KBM-7 (cell line): ENCODE results near the gene CS.
A peak's percentile ranks its signal among the peaks of the same experiment; 100 is the strongest.

Experiments used
- DNase-seq: peaks from one replicate; pipeline ENCODE4 v3.0.0-alpha.2; 2015
- in situ Hi-C: fragments of 300-500 bp; cut with MboI; formaldehyde crosslinking; loops from 2 replicates; pipeline ENCODE4 v1.14.3; 2020; ENCODE audit warnings: low sequenced_read_pairs, low pct_unique_long_range_greater_than_20kb, mixed read lengths

CS gene

GRCh38 chr12:56257491-56258067, 42.6 kb downstream of the CS start:
- in situ Hi-C loops = no loop called here

GRCh38 chr12:56257071-56257470, 43.1 kb downstream of the CS start:
- no peak for DNase-seq
- in situ Hi-C loops = no loop called here

More at GRCh38 chr12:56257491-56258067, 42.6 kb downstream of the CS start:
- DNase-seq = peak; percentile 30

- in situ Hi-C loops = no loop called here
- no peak for DNase-seq
Observed at GRCh38 chr12:56256326-56256960, 43.7 kb downstream of the CS start.

- in situ Hi-C loops = no loop called here
- DNase-seq = no peak
Observed at GRCh38 chr12:56255671-56256070, 44.5 kb downstream of the CS start.

- in situ Hi-C loops = no loop called here
- DNase-seq = no peak
Observed at GRCh38 chr12:56253091-56253490, 47.0 kb downstream of the CS start.

- no peak for DNase-seq
- in situ Hi-C loops = no loop called here
Observed at GRCh38 chr12:56252649-56253048, 47.5 kb downstream of the CS start.

- no peak for DNase-seq
- in situ Hi-C loops = no loop called here
Observed at GRCh38 chr12:56248711-56249110, 51.4 kb downstream of the CS start.

GRCh38 chr12:56247923-56248322, 52.2 kb downstream of the CS start:
- in situ Hi-C loops = no loop called here
- no peak for DNase-seq

GRCh38 chr12:56244494-56244893, 55.6 kb downstream of the CS start:
- in situ Hi-C loops = no loop called here

GRCh38 chr12:56243731-56244181, 56.4 kb downstream of the CS start:
- in situ Hi-C loops = no loop called here

More at GRCh38 chr12:56244494-56244893, 55.6 kb downstream of the CS start:
- DNase-seq = no peak

GRCh38 chr12:56242986-56243385, 57.1 kb downstream of the CS start:
- no peak for DNase-seq
- in situ Hi-C loops = no loop called here

More at GRCh38 chr12:56243731-56244181, 56.4 kb downstream of the CS start:
- no peak for DNase-seq

- DNase-seq = no peak
- in situ Hi-C loops = no loop called here
Observed at GRCh38 chr12:56241424-56242303, 58.5 kb downstream of the CS start.

GRCh38 chr12:56237552-56237951, 62.6 kb downstream of the CS start:
- no peak for DNase-seq
- in situ Hi-C loops = no loop called here

- no peak for DNase-seq
- in situ Hi-C loops = no loop called here
Observed at GRCh38 chr12:56236985-56237384, 63.1 kb downstream of the CS start.

- in situ Hi-C loops = no loop called here
Observed at GRCh38 chr12:56236091-56236490, 64.0 kb downstream of the CS start.

GRCh38 chr12:56234746-56235436, 65.2 kb downstream of the CS start:
- in situ Hi-C loops = no loop called here
- no peak for DNase-seq

More at GRCh38 chr12:56236091-56236490, 64.0 kb downstream of the CS start:
- no peak for DNase-seq

GRCh38 chr12:56231184-56231582, 68.9 kb downstream of the CS start:
- in situ Hi-C loops = no loop called here
- DNase-seq = no peak

- in situ Hi-C loops = no loop called here
- no peak for DNase-seq
Observed at GRCh38 chr12:56230432-56231183, 69.5 kb downstream of the CS start.

GRCh38 chr12:56229916-56230431, 70.2 kb downstream of the CS start, which contains the start of gene SLC39A5:
Gene SLC39A5, plus strand, starts transcription at chr12:56230051. Its CDS starts 1,224 bp downstream, at chr12:56231275.
- in situ Hi-C loops = no loop called here
- peak; percentile 12 for DNase-seq
